ENCODE measurements around the gene TMPRSS7.

DNA sequence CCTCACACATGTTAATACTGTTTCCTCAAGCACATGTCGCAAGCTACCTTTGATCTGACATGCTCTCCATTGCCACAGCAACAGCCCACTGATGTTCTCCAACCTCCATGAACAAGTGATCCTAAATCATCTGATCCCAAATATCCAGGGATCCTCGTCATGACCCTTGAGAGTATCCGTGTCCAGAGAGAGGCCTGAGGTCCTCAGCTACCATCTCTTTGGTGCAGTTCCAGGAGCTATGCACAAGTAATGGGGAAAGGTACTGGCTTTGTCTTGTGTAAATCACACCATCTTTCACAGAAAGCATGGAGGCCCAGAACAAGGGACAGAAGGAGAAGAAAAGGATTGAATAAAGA lies 96.1 kb downstream of the TMPRSS7 start:
- TF ChIP-seq, protein P1, sequence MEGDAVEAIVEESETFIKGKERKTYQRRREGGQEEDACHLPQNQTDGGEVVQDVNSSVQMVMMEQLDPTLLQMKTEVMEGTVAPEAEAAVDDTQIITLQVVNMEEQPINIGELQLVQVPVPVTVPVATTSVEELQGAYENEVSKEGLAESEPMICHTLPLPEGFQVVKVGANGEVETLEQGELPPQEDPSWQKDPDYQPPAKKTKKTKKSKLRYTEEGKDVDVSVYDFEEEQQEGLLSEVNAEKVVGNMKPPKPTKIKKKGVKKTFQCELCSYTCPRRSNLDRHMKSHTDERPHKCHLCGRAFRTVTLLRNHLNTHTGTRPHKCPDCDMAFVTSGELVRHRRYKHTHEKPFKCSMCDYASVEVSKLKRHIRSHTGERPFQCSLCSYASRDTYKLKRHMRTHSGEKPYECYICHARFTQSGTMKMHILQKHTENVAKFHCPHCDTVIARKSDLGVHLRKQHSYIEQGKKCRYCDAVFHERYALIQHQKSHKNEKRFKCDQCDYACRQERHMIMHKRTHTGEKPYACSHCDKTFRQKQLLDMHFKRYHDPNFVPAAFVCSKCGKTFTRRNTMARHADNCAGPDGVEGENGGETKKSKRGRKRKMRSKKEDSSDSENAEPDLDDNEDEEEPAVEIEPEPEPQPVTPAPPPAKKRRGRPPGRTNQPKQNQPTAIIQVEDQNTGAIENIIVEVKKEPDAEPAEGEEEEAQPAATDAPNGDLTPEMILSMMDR (IDR thresholded peaks at IDR 0.05): no peak
- TF ChIP-seq POLR2A (IDR thresholded peaks at IDR 0.05): no peak
